SK-N-SH (cell line): ENCODE measurements around the gene TFDP3.

Experiments used
- CTCF ChIP-seq: fragments of 200-600 bp; sonication (generic); IDR thresholded peaks from 2 replicates; pipeline ENCODE4 v1.6.1; 2017; ENCODE audit warnings: antibody characterized with exemption, mild to moderate bottlenecking, moderate library complexity
- RCOR1 ChIP-seq: fragments of 150-350 bp; IDR thresholded peaks from 2 replicates; pipeline ENCODE4 v1.6.1; 2017; ENCODE audit warnings: antibody characterized with exemption, low read length
- REST ChIP-seq: IDR thresholded peaks from 2 replicates; pipeline ENCODE4 v1.6.1; 2012; ENCODE audit warnings: mild to moderate bottlenecking, low read depth, low read length, moderate library complexity
- SIN3A ChIP-seq: IDR thresholded peaks from 2 replicates; pipeline ENCODE4 v1.6.1; 2012; ENCODE audit warnings: low read depth, mild to moderate bottlenecking, low read length, moderate library complexity, borderline replicate concordance
- SMC3 ChIP-seq: IDR thresholded peaks from 2 replicates; pipeline ENCODE4 v1.6.1; 2012; ENCODE audit warnings: low read depth, low read length, improper control_type of control experiment
- ZBTB33 ChIP-seq: IDR thresholded peaks from 2 replicates; pipeline ENCODE4 v1.4.0; 2012; ENCODE audit warnings: low read depth, borderline replicate concordance

- TF ChIP-seq SMC3 (no peak), CTCF (no peak), RCOR1 (no peak), SIN3A (no peak), REST (no peak), ZBTB33 (no peak)
Observed at GRCh38 chrX:133215017-133215416, 3.1 kb downstream of the TFDP3 start.
